ENCODE measurements around the gene PPP1R36. TPM values are rescaled to one million over a fixed set of nuclear protein-coding genes. Genes with fewer than 3 reads are reported as not detected.

PPP1R36 gene
- total RNA-seq, 1 experiment from 2014 or later = 0.34 TPM

GRCh38 chr14:64612021-64612380, 62.2 kb downstream of the PPP1R36 start:
- DNase-seq (ENCODE audit: low spot score) = no peak
- H3K36me3 ChIP-seq (ENCODE audit: insufficient read depth, low read length, poor library complexity, severe bottlenecking) = no peaks in the 10 kb centered on the region
- H3K27ac ChIP-seq (ENCODE audit: low read depth, low read length, poor library complexity, severe bottlenecking) = no peak overlapping the region
- no peaks in the 10 kb centered on the region for H3K27me3 ChIP-seq (replicated peaks; ENCODE audit: insufficient read depth, low read depth, low read length, poor library complexity)
- no peak overlapping the region for H3K4me3 ChIP-seq (ENCODE audit: low read depth, low read length, poor library complexity, severe bottlenecking)
- intact Hi-C loops (cut with micrococcal nuclease; ENCODE audit: unreplicated experiment) = no loop called here
- H3K9me3 ChIP-seq (ENCODE audit: low read depth, low read length, poor library complexity, severe bottlenecking) = no peaks in the 10 kb centered on the region
- CTCF ChIA-PET = interaction anchor here (0.6 kb wide), 1 partner anchor 31 kb away, joined by 4 read pairs; no protein-coding TSS in a partner anchor
- POLR2A ChIA-PET (ENCODE audit: low non-redundant PET) = no interaction called here
- TF ChIP-seq CTCF (conservative IDR thresholded peaks at IDR 0.05; ENCODE audit: low read depth, low read length) (no peak), EZH2 (IDR thresholded peaks at IDR 0.05; ENCODE audit: borderline replicate concordance, low read depth, low read length, poor library complexity, severe bottlenecking) (no peak)
- peaks cover 9% of the 10 kb centered on the region for H3K4me1 ChIP-seq (ENCODE audit: insufficient read depth, low read length, poor library complexity, severe bottlenecking)
- no TSS peak for BruUV-seq (replicated peaks)

- no peaks in the 10 kb centered on the region for H3K9me3 ChIP-seq (ENCODE audit: low read depth, low read length, poor library complexity, severe bottlenecking)
- H3K4me3 ChIP-seq (ENCODE audit: low read depth, low read length, poor library complexity, severe bottlenecking) = no peak overlapping the region
- intact Hi-C loops (cut with micrococcal nuclease; ENCODE audit: unreplicated experiment) = no loop called here
- DNase-seq (ENCODE audit: low spot score) = no peak
- ChIA-PET POLR2A (ENCODE audit: low non-redundant PET) (no interaction called here), CTCF (no interaction called here)
- peaks cover 9% of the 10 kb centered on the region for H3K4me1 ChIP-seq (ENCODE audit: insufficient read depth, low read length, poor library complexity, severe bottlenecking)
- BruUV-seq (replicated peaks) = no TSS peak
- TF ChIP-seq CTCF (conservative IDR thresholded peaks at IDR 0.05; ENCODE audit: low read depth, low read length) = no peak
- no peak for TF ChIP-seq EZH2 (IDR thresholded peaks at IDR 0.05; ENCODE audit: borderline replicate concordance, low read depth, low read length, poor library complexity, severe bottlenecking)
- no peaks in the 10 kb centered on the region for H3K36me3 ChIP-seq (ENCODE audit: insufficient read depth, low read length, poor library complexity, severe bottlenecking)
- H3K27me3 ChIP-seq (replicated peaks; ENCODE audit: insufficient read depth, low read depth, low read length, poor library complexity) = no peaks in the 10 kb centered on the region
- H3K27ac ChIP-seq (ENCODE audit: low read depth, low read length, poor library complexity, severe bottlenecking) = no peak overlapping the region
Measured at GRCh38 chr14:64612971-64613666, 63.4 kb downstream of the PPP1R36 start.

GRCh38 chr14:64614166-64614565, 64.4 kb downstream of the PPP1R36 start:
- peaks cover 9% of the 10 kb centered on the region for H3K4me1 ChIP-seq (ENCODE audit: insufficient read depth, low read length, poor library complexity, severe bottlenecking)
- H3K9me3 ChIP-seq (ENCODE audit: low read depth, low read length, poor library complexity, severe bottlenecking) = no peaks in the 10 kb centered on the region
- DNase-seq (ENCODE audit: low spot score) = no peak
- BruUV-seq (replicated peaks) = no TSS peak
- H3K4me3 ChIP-seq (ENCODE audit: low read depth, low read length, poor library complexity, severe bottlenecking) = no peak overlapping the region
- intact Hi-C loops (cut with micrococcal nuclease; ENCODE audit: unreplicated experiment) = no loop called here
- H3K27ac ChIP-seq (ENCODE audit: low read depth, low read length, poor library complexity, severe bottlenecking) = no peak overlapping the region
- H3K27me3 ChIP-seq (replicated peaks; ENCODE audit: insufficient read depth, low read depth, low read length, poor library complexity) = no peaks in the 10 kb centered on the region
- POLR2A ChIA-PET (ENCODE audit: low non-redundant PET) = no interaction called here
- no peaks in the 10 kb centered on the region for H3K36me3 ChIP-seq (ENCODE audit: insufficient read depth, low read length, poor library complexity, severe bottlenecking)
- CTCF ChIA-PET = interaction anchor here (0.6 kb wide), 1 partner anchor 231 kb away, joined by 3 read pairs; no protein-coding TSS in a partner anchor
- no peak for TF ChIP-seq CTCF (conservative IDR thresholded peaks at IDR 0.05; ENCODE audit: low read depth, low read length)
- no peak for TF ChIP-seq EZH2 (IDR thresholded peaks at IDR 0.05; ENCODE audit: borderline replicate concordance, low read depth, low read length, poor library complexity, severe bottlenecking)

Measured in A673 (cell line).